Keratinocyte (primary cell): ENCODE results near the gene SEL1L3.

Experiments used
- EZH2 ChIP-seq: IDR thresholded peaks from one replicate; pipeline ENCODE4 v1.6.1; 2012; ENCODE audit warnings: inconsistent platforms, mild to moderate bottlenecking, low read length, moderate library complexity
- TF ChIP-seq, protein P1 (sequence below), 3 experiments: IDR thresholded peaks in 1 of 3; conservative IDR thresholded peaks in 1 of 3; optimal IDR thresholded peaks in 1 of 3; 2 replicates in 2 of 3; 3 replicates in 1 of 3; pipeline versions ENCODE3 to v1.5.1; 2011; ENCODE audit warnings: low read length in 3 of 3, mild to moderate bottlenecking in 3 of 3, moderate library complexity in 2 of 3, control low read depth in 1 of 3, inconsistent platforms in 1 of 3; ENCODE audit not compliant: insufficient read depth in 2 of 3; ENCODE audit errors: extremely low read depth in 1 of 3

DNA sequence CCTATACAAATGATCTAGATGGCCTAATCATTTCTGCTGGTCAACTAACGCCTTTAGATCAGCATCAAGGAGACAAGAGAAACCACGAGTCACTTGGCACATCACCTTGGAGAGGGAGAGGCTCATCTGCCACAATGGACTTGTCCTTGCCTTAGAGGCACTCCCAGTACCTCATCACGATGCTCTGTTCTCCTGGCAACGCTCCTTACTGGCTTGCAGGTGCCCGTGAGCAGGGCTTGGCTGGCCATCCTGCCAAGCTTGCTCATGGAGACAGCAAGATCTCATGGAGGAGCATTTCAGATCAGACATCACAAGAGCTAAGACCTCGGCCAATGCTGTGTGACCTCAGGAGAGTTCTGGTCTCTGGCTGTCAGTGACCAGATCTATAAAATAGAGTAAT lies 48.6 kb upstream of the SEL1L3 start:
- TF ChIP-seq, protein P1, sequence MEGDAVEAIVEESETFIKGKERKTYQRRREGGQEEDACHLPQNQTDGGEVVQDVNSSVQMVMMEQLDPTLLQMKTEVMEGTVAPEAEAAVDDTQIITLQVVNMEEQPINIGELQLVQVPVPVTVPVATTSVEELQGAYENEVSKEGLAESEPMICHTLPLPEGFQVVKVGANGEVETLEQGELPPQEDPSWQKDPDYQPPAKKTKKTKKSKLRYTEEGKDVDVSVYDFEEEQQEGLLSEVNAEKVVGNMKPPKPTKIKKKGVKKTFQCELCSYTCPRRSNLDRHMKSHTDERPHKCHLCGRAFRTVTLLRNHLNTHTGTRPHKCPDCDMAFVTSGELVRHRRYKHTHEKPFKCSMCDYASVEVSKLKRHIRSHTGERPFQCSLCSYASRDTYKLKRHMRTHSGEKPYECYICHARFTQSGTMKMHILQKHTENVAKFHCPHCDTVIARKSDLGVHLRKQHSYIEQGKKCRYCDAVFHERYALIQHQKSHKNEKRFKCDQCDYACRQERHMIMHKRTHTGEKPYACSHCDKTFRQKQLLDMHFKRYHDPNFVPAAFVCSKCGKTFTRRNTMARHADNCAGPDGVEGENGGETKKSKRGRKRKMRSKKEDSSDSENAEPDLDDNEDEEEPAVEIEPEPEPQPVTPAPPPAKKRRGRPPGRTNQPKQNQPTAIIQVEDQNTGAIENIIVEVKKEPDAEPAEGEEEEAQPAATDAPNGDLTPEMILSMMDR (optimal IDR thresholded peaks at IDR 0.05 in 1 of 3, IDR thresholded peaks at IDR 0.05 in 1 of 3, conservative IDR thresholded peaks at IDR 0.05 in 1 of 3; ENCODE audit: extremely low read depth in 1 of 3, insufficient read depth in 2 of 3, low read length in 3 of 3): no peak
- no peak for TF ChIP-seq EZH2
